SK-N-SH treated with all-trans-retinoic acid at 6 μM for 48 hours (cell line): ENCODE results near the gene BPIFB4.

Source experiments
- ISL1 ChIP-seq: fragments of 250-450 bp; sonication (Bioruptor Pico); IDR thresholded peaks from 2 replicates; pipeline ENCODE4 v2.1.2; 2022; ENCODE audit warnings: mild to moderate bottlenecking, moderate library complexity
- POU6F1 ChIP-seq: fragments of 250-450 bp; sonication (Bioruptor Pico); IDR thresholded peaks from 2 replicates; pipeline ENCODE4 v1.8.0; 2021; ENCODE audit warnings: low read depth, mild to moderate bottlenecking, moderate library complexity, borderline replicate concordance
- PPARA ChIP-seq: fragments of 250-450 bp; sonication (Bioruptor Pico); IDR thresholded peaks from 2 replicates; pipeline ENCODE4 v1.5.0; 2020; ENCODE audit warnings: mild to moderate bottlenecking, borderline replicate concordance
- SNAI2 ChIP-seq: fragments of 250-450 bp; sonication (Bioruptor Pico); IDR thresholded peaks from 2 replicates; pipeline ENCODE4 v1.5.0; 2020; ENCODE audit warnings: mild to moderate bottlenecking, moderate library complexity
- ZC3H10 ChIP-seq: fragments of 250-450 bp; sonication (Bioruptor Pico); IDR thresholded peaks from 2 replicates; pipeline ENCODE4 v1.5.1; 2021; ENCODE audit warnings: mild to moderate bottlenecking, moderate library complexity
- ZFP3 ChIP-seq: fragments of 250-450 bp; sonication (Bioruptor Pico); IDR thresholded peaks from 2 replicates; pipeline ENCODE4 v1.5.0; 2020; ENCODE audit warnings: mild to moderate bottlenecking, moderate library complexity
- ZFP30 ChIP-seq: fragments of 450-650 bp; formaldehyde crosslinking; IDR thresholded peaks from 2 replicates; pipeline ENCODE4 v1.5.0; 2022; ENCODE audit warnings: mild to moderate bottlenecking, moderate library complexity
- ZNF565 ChIP-seq: fragments of 450-650 bp; formaldehyde crosslinking; conservative IDR thresholded peaks from 2 replicates; pipeline ENCODE4 v1.5.0; 2020; ENCODE audit warnings: low read depth, mild to moderate bottlenecking, moderate library complexity
- TF ChIP-seq, protein P1 (sequence below): fragments of 250-450 bp; sonication (Bioruptor Pico); IDR thresholded peaks from 2 replicates; pipeline ENCODE4 v1.5.0; 2020; ENCODE audit warnings: mild to moderate bottlenecking, moderate library complexity
- TF ChIP-seq, protein P2 (sequence below): fragments of 250-450 bp; sonication (Bioruptor Pico); IDR thresholded peaks from 2 replicates; pipeline ENCODE4 v1.8.0; 2020; ENCODE audit warnings: mild to moderate bottlenecking, moderate library complexity, borderline replicate concordance

- TF ChIP-seq PPARA (CRISPR knock-in tag), result no peak
- TF ChIP-seq ZC3H10, result no peak
- TF ChIP-seq ZFP3 (CRISPR knock-in tag), result no peak
- TF ChIP-seq, protein P1, sequence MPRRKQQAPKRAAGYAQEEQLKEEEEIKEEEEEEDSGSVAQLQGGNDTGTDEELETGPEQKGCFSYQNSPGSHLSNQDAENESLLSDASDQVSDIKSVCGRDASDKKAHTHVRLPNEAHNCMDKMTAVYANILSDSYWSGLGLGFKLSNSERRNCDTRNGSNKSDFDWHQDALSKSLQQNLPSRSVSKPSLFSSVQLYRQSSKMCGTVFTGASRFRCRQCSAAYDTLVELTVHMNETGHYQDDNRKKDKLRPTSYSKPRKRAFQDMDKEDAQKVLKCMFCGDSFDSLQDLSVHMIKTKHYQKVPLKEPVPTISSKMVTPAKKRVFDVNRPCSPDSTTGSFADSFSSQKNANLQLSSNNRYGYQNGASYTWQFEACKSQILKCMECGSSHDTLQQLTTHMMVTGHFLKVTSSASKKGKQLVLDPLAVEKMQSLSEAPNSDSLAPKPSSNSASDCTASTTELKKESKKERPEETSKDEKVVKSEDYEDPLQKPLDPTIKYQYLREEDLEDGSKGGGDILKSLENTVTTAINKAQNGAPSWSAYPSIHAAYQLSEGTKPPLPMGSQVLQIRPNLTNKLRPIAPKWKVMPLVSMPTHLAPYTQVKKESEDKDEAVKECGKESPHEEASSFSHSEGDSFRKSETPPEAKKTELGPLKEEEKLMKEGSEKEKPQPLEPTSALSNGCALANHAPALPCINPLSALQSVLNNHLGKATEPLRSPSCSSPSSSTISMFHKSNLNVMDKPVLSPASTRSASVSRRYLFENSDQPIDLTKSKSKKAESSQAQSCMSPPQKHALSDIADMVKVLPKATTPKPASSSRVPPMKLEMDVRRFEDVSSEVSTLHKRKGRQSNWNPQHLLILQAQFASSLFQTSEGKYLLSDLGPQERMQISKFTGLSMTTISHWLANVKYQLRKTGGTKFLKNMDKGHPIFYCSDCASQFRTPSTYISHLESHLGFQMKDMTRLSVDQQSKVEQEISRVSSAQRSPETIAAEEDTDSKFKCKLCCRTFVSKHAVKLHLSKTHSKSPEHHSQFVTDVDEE (CRISPR knock-in tag), result no peak
- TF ChIP-seq, protein P2, sequence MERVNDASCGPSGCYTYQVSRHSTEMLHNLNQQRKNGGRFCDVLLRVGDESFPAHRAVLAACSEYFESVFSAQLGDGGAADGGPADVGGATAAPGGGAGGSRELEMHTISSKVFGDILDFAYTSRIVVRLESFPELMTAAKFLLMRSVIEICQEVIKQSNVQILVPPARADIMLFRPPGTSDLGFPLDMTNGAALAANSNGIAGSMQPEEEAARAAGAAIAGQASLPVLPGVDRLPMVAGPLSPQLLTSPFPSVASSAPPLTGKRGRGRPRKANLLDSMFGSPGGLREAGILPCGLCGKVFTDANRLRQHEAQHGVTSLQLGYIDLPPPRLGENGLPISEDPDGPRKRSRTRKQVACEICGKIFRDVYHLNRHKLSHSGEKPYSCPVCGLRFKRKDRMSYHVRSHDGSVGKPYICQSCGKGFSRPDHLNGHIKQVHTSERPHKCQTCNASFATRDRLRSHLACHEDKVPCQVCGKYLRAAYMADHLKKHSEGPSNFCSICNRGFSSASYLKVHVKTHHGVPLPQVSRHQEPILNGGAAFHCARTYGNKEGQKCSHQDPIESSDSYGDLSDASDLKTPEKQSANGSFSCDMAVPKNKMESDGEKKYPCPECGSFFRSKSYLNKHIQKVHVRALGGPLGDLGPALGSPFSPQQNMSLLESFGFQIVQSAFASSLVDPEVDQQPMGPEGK (CRISPR knock-in tag), result no peak
- TF ChIP-seq ZFP30, result no peak
- TF ChIP-seq POU6F1 (CRISPR knock-in tag), result no peak
- no peak for TF ChIP-seq ZNF565 (CRISPR knock-in tag)
- no peak for TF ChIP-seq ISL1
- TF ChIP-seq SNAI2 (CRISPR knock-in tag), result no peak
These were observed 46.5 kb downstream of the BPIFB4 start for GRCh38 chr20:33125983-33126382.
